Measurements from ENCODE around the gene SS18L1.

DNA sequence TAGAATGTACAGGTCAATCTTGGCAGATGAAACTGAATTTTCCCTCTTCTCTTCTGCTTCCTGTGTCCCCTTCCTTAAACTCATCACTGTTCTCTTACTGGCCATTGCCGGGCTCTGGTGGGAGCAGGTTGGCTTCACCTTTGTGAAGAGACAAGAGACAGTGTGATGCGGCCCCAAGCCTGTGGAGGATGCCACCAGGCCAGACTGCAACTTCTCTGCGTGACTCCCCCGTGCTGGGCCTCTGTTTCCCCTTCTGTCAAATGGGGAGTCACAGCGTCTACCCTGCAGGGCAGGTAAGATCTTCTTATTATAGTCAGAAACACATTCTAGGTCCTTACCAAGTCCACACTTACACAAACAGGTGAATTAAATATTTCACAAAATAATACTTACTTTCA is 23.2 kb upstream of the SS18L1 start:
- TF ChIP-seq, protein P1, sequence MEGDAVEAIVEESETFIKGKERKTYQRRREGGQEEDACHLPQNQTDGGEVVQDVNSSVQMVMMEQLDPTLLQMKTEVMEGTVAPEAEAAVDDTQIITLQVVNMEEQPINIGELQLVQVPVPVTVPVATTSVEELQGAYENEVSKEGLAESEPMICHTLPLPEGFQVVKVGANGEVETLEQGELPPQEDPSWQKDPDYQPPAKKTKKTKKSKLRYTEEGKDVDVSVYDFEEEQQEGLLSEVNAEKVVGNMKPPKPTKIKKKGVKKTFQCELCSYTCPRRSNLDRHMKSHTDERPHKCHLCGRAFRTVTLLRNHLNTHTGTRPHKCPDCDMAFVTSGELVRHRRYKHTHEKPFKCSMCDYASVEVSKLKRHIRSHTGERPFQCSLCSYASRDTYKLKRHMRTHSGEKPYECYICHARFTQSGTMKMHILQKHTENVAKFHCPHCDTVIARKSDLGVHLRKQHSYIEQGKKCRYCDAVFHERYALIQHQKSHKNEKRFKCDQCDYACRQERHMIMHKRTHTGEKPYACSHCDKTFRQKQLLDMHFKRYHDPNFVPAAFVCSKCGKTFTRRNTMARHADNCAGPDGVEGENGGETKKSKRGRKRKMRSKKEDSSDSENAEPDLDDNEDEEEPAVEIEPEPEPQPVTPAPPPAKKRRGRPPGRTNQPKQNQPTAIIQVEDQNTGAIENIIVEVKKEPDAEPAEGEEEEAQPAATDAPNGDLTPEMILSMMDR (conservative IDR thresholded peaks at IDR 0.05): no peak
- TF ChIP-seq EZH2 (IDR thresholded peaks at IDR 0.05; ENCODE audit: low read depth): no peak
